HepG2 (cell line): ENCODE measurements around the gene TOB1. TPM values are rescaled to one million over a fixed set of nuclear protein-coding genes. Genes with fewer than 3 reads are reported as not detected.

Experiments used
- ATM ChIP-seq: fragments of 450-650 bp; IDR thresholded peaks from 2 replicates; pipeline ENCODE4 v1.7.1; 2017; ENCODE audit warnings: mild to moderate bottlenecking, borderline replicate concordance
- FOXA3 ChIP-seq: IDR thresholded peaks from 2 replicates; pipeline ENCODE4 v1.6.1; 2016; ENCODE audit warnings: missing genetic modification reagents, missing compliant biosample characterization
- HMG20A ChIP-seq: IDR thresholded peaks from 2 replicates; pipeline ENCODE4 v1.6.1; 2016; ENCODE audit warnings: borderline replicate concordance
- IKZF4 ChIP-seq: sonication (generic); formaldehyde crosslinking; IDR thresholded peaks from 2 replicates; pipeline ENCODE4 v1.5.1; 2020; ENCODE audit warnings: borderline replicate concordance, mild to moderate bottlenecking, low read depth, missing genetic modification reagents; ENCODE audit errors: not compliant biosample characterization
- JUNB ChIP-seq: sonication (generic); formaldehyde crosslinking; IDR thresholded peaks from 2 replicates; pipeline ENCODE4 v1.8.0; 2022; ENCODE audit warnings: missing genetic modification reagents, mild to moderate bottlenecking, borderline replicate concordance
- RFX1 ChIP-seq: fragments of 450-650 bp; IDR thresholded peaks from 2 replicates; pipeline ENCODE4 v1.6.1; 2017
- RFX5 ChIP-seq: IDR thresholded peaks from 2 replicates; pipeline ENCODE4 v1.6.1; 2011; ENCODE audit warnings: low read depth, low read length, improper control_type of control experiment
- SMC3 ChIP-seq: IDR thresholded peaks from 2 replicates; pipeline ENCODE4 v1.6.1; 2011; ENCODE audit warnings: low read length, improper control_type of control experiment
- TBX2 ChIP-seq: sonication (generic); formaldehyde crosslinking; IDR thresholded peaks from 2 replicates; pipeline ENCODE4 v1.5.0; 2020; ENCODE audit warnings: missing genetic modification reagents, mild to moderate bottlenecking, borderline replicate concordance
- ZBTB3 ChIP-seq: sonication (generic); formaldehyde crosslinking; IDR thresholded peaks from 2 replicates; pipeline ENCODE4 v1.4.0; 2020; ENCODE audit warnings: low read depth, mild to moderate bottlenecking, moderate library complexity, missing genetic modification reagents, borderline replicate concordance
- ZNF205 ChIP-seq: IDR thresholded peaks from 2 replicates; pipeline ENCODE4 v1.6.1; 2018; ENCODE audit warnings: missing biosample characterization, missing genetic modification reagents
- ZNF788 ChIP-seq: sonication (generic); formaldehyde crosslinking; IDR thresholded peaks from 2 replicates; pipeline ENCODE4 v1.5.0; 2020; ENCODE audit warnings: mild to moderate bottlenecking, missing genetic modification reagents, borderline replicate concordance
- polyA plus RNA-seq, 8 experiments: library from polyadenylated mRNA; depleted of rRNA in 3 of 8; stranded (reverse) in 7 of 8; unstranded in 1 of 8; fragments of >200 nt; fragmentation: Illumina TruSeq in 4 of 8; extraction: Trizol in 4 of 8; gene quantifications; 2 replicates each; pipeline versions ENCODE4 v1.2.1 to v1.2.3, GENCODE V29; 2011 to 2016; ENCODE audit warnings: low read depth in 4 of 8, missing spikeins in 1 of 8, mixed read lengths in 1 of 8; ENCODE audit not compliant: insufficient read depth in 1 of 8
- total RNA-seq, 5 experiments: library from RNA; depleted of rRNA; stranded (reverse); fragments of >200 nt; fragmentation: Illumina TruSeq; extraction: Trizol; gene quantifications; 2 replicates each; pipeline ENCODE4 v1.2.3, GENCODE V29; 2016; ENCODE audit warnings: low read depth in 1 of 5
- TF ChIP-seq, protein P1 (sequence below): sonication (generic); formaldehyde crosslinking; IDR thresholded peaks from 2 replicates; pipeline ENCODE4 v1.4.0; 2020; ENCODE audit warnings: missing genetic modification reagents
- TF ChIP-seq, protein P2 (sequence below), 2 experiments: fragments of 450-650 bp in 1 of 2; sonication (generic) in 1 of 2; formaldehyde crosslinking in 1 of 2; IDR thresholded peaks; 2 replicates each; pipeline versions ENCODE4 v1.6.1 to v1.8.0; 2016 to 2022; ENCODE audit warnings: antibody characterized with exemption in 1 of 2, mild to moderate bottlenecking in 1 of 2, missing genetic modification reagents in 1 of 2
- TF ChIP-seq, protein P3 (sequence below): sonication (generic); formaldehyde crosslinking; IDR thresholded peaks from 2 replicates; pipeline ENCODE4 v1.8.0; 2022; ENCODE audit warnings: mild to moderate bottlenecking, missing genetic modification reagents, borderline replicate concordance
- TF ChIP-seq, protein P4 (sequence below): IDR thresholded peaks from 2 replicates; pipeline ENCODE4 v1.6.1; 2016; ENCODE audit warnings: missing genetic modification reagents, missing compliant biosample characterization

Gene TOB1
- total and polyA plus RNA-seq, 2 of the 13 experiments (the other 11 are each of a cell fraction or from before 2014, with no cell fraction given), result 21.9 to 57.7 TPM

DNA sequence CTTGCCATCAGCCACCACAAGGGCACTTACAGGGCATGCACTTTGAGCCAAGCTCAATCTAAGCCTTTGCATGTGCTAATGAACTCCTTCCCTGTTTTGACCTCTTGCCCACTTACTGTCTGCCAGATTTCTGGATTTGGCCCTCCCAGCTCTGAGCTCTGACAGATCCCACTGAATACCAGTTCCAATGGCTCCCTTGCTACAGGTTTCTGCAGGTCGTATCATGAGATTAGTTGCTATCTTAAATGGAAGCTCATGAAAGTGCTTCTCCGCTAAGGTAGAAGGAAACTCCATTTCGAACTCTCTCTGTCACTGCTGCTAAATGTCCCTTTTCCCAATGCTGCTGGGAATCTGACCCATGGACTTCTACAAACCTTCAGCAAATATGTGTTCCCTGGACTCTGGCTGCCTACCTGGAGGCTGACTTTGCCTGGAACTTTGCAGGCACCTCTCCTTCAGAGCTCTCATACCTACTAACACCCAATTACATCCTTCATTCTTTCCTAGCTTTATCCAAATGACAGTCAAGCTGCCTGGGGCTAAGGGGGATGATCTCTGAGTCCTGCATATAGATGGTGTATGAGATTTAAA is 23.5 kb upstream of the TOB1 start (continued):
- TF ChIP-seq ZNF788 (CRISPR knock-in tag), result peak; percentile 67; the same call in 1 of the 2 replicates
- TF ChIP-seq RFX1, result no peak
- TF ChIP-seq, protein P1, sequence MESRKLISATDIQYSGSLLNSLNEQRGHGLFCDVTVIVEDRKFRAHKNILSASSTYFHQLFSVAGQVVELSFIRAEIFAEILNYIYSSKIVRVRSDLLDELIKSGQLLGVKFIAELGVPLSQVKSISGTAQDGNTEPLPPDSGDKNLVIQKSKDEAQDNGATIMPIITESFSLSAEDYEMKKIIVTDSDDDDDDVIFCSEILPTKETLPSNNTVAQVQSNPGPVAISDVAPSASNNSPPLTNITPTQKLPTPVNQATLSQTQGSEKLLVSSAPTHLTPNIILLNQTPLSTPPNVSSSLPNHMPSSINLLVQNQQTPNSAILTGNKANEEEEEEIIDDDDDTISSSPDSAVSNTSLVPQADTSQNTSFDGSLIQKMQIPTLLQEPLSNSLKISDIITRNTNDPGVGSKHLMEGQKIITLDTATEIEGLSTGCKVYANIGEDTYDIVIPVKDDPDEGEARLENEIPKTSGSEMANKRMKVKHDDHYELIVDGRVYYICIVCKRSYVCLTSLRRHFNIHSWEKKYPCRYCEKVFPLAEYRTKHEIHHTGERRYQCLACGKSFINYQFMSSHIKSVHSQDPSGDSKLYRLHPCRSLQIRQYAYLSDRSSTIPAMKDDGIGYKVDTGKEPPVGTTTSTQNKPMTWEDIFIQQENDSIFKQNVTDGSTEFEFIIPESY, result no peak
- TF ChIP-seq JUNB (CRISPR knock-in tag), result no peak
- TF ChIP-seq, protein P2, sequence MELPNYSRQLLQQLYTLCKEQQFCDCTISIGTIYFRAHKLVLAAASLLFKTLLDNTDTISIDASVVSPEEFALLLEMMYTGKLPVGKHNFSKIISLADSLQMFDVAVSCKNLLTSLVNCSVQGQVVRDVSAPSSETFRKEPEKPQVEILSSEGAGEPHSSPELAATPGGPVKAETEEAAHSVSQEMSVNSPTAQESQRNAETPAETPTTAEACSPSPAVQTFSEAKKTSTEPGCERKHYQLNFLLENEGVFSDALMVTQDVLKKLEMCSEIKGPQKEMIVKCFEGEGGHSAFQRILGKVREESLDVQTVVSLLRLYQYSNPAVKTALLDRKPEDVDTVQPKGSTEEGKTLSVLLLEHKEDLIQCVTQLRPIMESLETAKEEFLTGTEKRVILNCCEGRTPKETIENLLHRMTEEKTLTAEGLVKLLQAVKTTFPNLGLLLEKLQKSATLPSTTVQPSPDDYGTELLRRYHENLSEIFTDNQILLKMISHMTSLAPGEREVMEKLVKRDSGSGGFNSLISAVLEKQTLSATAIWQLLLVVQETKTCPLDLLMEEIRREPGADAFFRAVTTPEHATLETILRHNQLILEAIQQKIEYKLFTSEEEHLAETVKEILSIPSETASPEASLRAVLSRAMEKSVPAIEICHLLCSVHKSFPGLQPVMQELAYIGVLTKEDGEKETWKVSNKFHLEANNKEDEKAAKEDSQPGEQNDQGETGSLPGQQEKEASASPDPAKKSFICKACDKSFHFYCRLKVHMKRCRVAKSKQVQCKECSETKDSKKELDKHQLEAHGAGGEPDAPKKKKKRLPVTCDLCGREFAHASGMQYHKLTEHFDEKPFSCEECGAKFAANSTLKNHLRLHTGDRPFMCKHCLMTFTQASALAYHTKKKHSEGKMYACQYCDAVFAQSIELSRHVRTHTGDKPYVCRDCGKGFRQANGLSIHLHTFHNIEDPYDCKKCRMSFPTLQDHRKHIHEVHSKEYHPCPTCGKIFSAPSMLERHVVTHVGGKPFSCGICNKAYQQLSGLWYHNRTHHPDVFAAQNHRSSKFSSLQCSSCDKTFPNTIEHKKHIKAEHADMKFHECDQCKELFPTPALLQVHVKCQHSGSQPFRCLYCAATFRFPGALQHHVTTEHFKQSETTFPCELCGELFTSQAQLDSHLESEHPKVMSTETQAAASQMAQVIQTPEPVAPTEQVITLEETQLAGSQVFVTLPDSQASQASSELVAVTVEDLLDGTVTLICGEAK (IDR thresholded peaks at IDR 0.05), result no peak
- TF ChIP-seq, protein P2 (CRISPR knock-in tag; IDR thresholded peaks at IDR 0.05), result peak; percentile 15; the same call in 1 of the 2 replicates
- peak; percentile 16 for TF ChIP-seq SMC3
- TF ChIP-seq ZBTB3 (CRISPR knock-in tag), result 0 out of 2 replicates have a peak, but pooled peaks have one; percentile 29
- peak; percentile 73; the same call in 1 of the 2 replicates for TF ChIP-seq TBX2 (CRISPR knock-in tag)
- TF ChIP-seq ZNF205, result no peak
- TF ChIP-seq FOXA3, result peak; percentile 54
- no peak for TF ChIP-seq RFX5
- TF ChIP-seq ATM, result no peak
- TF ChIP-seq, protein P3, sequence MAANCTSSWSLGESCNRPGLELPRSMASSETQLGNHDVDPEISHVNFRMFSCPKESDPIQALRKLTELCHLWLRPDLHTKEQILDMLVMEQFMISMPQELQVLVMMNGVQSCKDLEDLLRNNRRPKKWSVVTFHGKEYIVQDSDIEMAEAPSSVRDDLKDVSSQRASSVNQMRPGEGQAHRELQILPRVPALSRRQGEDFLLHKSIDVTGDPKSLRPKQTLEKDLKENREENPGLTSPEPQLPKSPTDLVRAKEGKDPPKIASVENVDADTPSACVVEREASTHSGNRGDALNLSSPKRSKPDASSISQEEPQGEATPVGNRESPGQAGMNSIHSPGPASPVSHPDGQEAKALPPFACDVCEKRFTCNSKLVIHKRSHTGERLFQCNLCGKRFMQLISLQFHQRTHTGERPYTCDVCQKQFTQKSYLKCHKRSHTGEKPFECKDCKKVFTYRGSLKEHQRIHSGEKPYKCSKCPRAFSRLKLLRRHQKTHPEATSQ (CRISPR knock-in tag), result 0 out of 2 replicates have a peak, but pooled peaks have one; percentile 48
- TF ChIP-seq IKZF4 (CRISPR knock-in tag), result peak; percentile 52
- 0 out of 2 replicates have a peak, but pooled peaks have one; percentile 25 for TF ChIP-seq HMG20A (CRISPR knock-in tag)
- TF ChIP-seq, protein P4, sequence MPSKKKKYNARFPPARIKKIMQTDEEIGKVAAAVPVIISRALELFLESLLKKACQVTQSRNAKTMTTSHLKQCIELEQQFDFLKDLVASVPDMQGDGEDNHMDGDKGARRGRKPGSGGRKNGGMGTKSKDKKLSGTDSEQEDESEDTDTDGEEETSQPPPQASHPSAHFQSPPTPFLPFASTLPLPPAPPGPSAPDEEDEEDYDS, result peak; percentile 40; the same call in 1 of the 2 replicates
